Measurements from ENCODE around the gene ACTR10.

ACTR10 gene

GRCh38 chr14:58167057-58167456, 32.9 kb upstream of the ACTR10 start:
- no peak overlapping the region for H3K4me3 ChIP-seq (ENCODE audit: low read depth, low read length)
- TF ChIP-seq, protein P1, sequence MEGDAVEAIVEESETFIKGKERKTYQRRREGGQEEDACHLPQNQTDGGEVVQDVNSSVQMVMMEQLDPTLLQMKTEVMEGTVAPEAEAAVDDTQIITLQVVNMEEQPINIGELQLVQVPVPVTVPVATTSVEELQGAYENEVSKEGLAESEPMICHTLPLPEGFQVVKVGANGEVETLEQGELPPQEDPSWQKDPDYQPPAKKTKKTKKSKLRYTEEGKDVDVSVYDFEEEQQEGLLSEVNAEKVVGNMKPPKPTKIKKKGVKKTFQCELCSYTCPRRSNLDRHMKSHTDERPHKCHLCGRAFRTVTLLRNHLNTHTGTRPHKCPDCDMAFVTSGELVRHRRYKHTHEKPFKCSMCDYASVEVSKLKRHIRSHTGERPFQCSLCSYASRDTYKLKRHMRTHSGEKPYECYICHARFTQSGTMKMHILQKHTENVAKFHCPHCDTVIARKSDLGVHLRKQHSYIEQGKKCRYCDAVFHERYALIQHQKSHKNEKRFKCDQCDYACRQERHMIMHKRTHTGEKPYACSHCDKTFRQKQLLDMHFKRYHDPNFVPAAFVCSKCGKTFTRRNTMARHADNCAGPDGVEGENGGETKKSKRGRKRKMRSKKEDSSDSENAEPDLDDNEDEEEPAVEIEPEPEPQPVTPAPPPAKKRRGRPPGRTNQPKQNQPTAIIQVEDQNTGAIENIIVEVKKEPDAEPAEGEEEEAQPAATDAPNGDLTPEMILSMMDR (IDR thresholded peaks at IDR 0.05; ENCODE audit: low read depth, low read length): no peak

- no peak overlapping the region for H3K4me3 ChIP-seq (ENCODE audit: low read depth, low read length)
- TF ChIP-seq, protein P1 (IDR thresholded peaks at IDR 0.05; ENCODE audit: low read depth, low read length): no peak
Measured at GRCh38 chr14:58167891-58168290, 32.1 kb upstream of the ACTR10 start.

DNA sequence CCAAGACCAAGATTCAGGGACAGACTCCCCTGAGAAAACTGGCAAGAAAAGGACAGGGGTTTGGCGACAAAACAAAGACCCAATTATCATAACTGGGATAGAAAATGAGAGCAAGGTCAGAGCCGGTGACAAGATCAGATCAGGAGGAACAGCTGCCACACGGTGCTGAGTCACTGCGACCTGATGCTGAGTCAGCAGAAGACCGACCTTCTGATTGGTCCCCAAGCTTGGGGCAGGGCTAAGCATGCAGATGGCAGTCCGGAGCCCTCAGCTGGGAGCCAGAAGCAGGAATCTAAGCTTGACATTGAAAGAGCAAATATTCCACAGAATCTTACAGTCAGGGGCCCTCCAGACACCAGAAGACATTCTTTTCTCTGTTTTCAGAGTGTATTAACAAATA, 28.9 kb upstream of the ACTR10 start:
- H3K4me3 ChIP-seq (ENCODE audit: low read depth, low read length): no peak overlapping the region
- TF ChIP-seq, protein P1 (IDR thresholded peaks at IDR 0.05; ENCODE audit: low read depth, low read length): no peak

- H3K4me3 ChIP-seq (ENCODE audit: low read depth, low read length): no peak overlapping the region
- TF ChIP-seq, protein P1 (IDR thresholded peaks at IDR 0.05; ENCODE audit: low read depth, low read length): no peak
Measured at GRCh38 chr14:58177125-58177524, 22.8 kb upstream of the ACTR10 start.

DNA sequence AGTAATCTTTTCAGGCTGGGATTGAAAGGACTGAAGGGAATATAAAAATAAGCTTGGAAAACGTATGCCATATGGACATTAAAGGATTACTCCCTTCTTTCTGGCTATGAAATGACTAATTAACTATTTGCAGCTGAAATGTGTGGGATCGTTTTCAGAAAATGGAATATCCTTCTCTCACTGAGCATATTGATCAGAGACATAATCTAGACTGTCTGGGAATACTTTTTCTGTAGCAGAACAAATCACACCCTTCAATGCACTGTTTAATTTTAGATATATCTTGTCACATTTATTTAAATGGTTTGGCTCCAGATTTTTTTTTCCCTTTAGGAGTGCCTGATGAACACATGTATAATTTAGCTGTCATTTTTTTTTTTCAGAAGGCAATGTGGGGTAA, 10.8 kb upstream of the ACTR10 start:
- TF ChIP-seq, protein P1 (IDR thresholded peaks at IDR 0.05; ENCODE audit: low read depth, low read length): no peak

GRCh38 chr14:58191763-58192601, 8.0 kb upstream of the ACTR10 start:
- no peak overlapping the region for H3K4me3 ChIP-seq (ENCODE audit: low read depth, low read length)
- TF ChIP-seq, protein P1 (IDR thresholded peaks at IDR 0.05; ENCODE audit: low read depth, low read length): no peak

More for the DNA sequence above, 10.8 kb upstream of the ACTR10 start:
- no peak overlapping the region for H3K4me3 ChIP-seq (ENCODE audit: low read depth, low read length)

DNA sequence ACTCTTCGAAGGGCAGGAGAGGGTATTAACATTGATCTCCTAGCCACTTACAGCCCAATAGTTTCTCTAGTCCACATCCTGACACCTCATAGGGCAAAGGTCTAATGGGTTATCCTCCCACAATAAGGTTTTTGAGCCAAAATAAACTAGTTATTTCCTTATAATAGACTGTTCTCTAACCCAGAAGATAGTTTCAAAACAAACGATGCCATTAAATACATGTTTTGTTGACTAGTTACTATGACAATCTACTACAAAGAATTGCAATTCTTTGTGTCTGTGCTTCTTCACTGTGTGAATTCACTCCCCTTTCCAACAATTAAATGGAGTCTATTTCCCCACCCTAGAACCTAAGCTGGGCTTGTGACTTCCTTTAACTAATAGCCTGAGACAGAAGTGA, 6.4 kb upstream of the ACTR10 start:
- H3K4me3 ChIP-seq (ENCODE audit: low read depth, low read length): no peak overlapping the region
- TF ChIP-seq, protein P1 (IDR thresholded peaks at IDR 0.05; ENCODE audit: low read depth, low read length): no peak
